Smooth muscle cell (in vitro differentiated cells): ENCODE measurements around the gene FCER1G. TPM values are rescaled to one million over a fixed set of nuclear protein-coding genes. Genes with fewer than 3 reads are reported as not detected.
A peak's percentile ranks its signal among the peaks of the same experiment; 100 is the strongest.

ENCODE experiments used
- DNase-seq: peaks from one replicate; lab custom pipeline; 2025; ENCODE audit not compliant: unreplicated experiment; lab: John Stamatoyannopoulos, UW
- H2AFZ ChIP-seq: fragments of 200-600 bp; sonication (generic); 2 replicates; pipeline ENCODE4 v1.6.0; 2016; ENCODE audit warnings: antibody characterized with exemption, low read depth, mild to moderate bottlenecking
- H3F3A ChIP-seq: fragments of 200-600 bp; sonication (generic); 2 replicates; pipeline ENCODE4 v1.6.0; 2017; ENCODE audit warnings: antibody characterized with exemption, low read depth
- H3K27ac ChIP-seq: fragments of 200-600 bp; sonication (generic); 2 replicates; pipeline ENCODE4 v1.5.1; 2016; ENCODE audit warnings: low read depth, mild to moderate bottlenecking
- H3K27me3 ChIP-seq: fragments of 200-600 bp; sonication (generic); 2 replicates; pipeline ENCODE4 v1.6.1; 2016; ENCODE audit warnings: low read depth, mild to moderate bottlenecking
- H3K36me3 ChIP-seq: fragments of 200-600 bp; sonication (generic); 2 replicates; pipeline ENCODE4 v1.5.1; 2016; ENCODE audit warnings: low read depth
- H3K4me1 ChIP-seq: fragments of 200-600 bp; sonication (generic); 2 replicates; pipeline ENCODE4 v1.5.1; 2016; ENCODE audit warnings: low read depth
- H3K4me2 ChIP-seq: fragments of 200-600 bp; sonication (generic); 2 replicates; pipeline ENCODE4 v1.6.0; 2016; ENCODE audit warnings: mild to moderate bottlenecking
- H3K4me3 ChIP-seq: fragments of 200-600 bp; sonication (generic); 2 replicates; pipeline ENCODE4 v1.5.1; 2016; ENCODE audit warnings: mild to moderate bottlenecking
- H3K79me2 ChIP-seq: fragments of 200-600 bp; sonication (generic); 2 replicates; pipeline ENCODE4 v1.6.0; 2016; ENCODE audit warnings: low read depth, mild to moderate bottlenecking
- H3K9ac ChIP-seq: fragments of 200-600 bp; sonication (generic); 2 replicates; pipeline ENCODE4 v1.6.0; 2016; ENCODE audit warnings: low read depth
- H3K9me3 ChIP-seq: fragments of 200-600 bp; sonication (generic); replicated peaks from 2 replicates; pipeline ENCODE4 v1.5.1; 2016; ENCODE audit warnings: low read depth
- H4K20me1 ChIP-seq: fragments of 200-600 bp; sonication (generic); 2 replicates; pipeline ENCODE4 v1.6.0; 2016; ENCODE audit warnings: low read depth
- CTCF ChIP-seq: fragments of 200-600 bp; sonication (generic); IDR thresholded peaks from 2 replicates; pipeline ENCODE4 v1.5.1; 2017; ENCODE audit warnings: borderline replicate concordance, mild to moderate bottlenecking, antibody characterized with exemption; ENCODE audit not compliant: insufficient read depth, poor library complexity, severe bottlenecking
- WGBS: methylation state at CpG from one replicate; pipeline ENCODE4 v1.1.7; 2016; ENCODE audit warnings: low lambda C conversion rate; 5-methylcytosine and 5-hydroxymethylcytosine counted together
- polyA plus RNA-seq: library from polyadenylated mRNA; unstranded; fragments of >200 nt; fragmentation: Nextera tagmentation; extraction: Ambion mirVana; gene quantifications from 2 replicates; pipeline ENCODE4 v1.2.1, GENCODE V29; 2016
- total RNA-seq: library from RNA; depleted of rRNA; stranded (reverse); fragments of >200 nt; gene quantifications from 2 replicates; pipeline ENCODE4 v1.2.3, GENCODE V29; 2014

The FCER1G gene
- total and polyA plus RNA-seq, 2 experiments from 2014 or later, result 0.78 TPM; not detected in 1

GRCh38 chr1:161168906-161169305 lies 46.2 kb upstream of the FCER1G start:
- TF ChIP-seq CTCF, result no peak
- peaks cover 10% of the 10 kb centered on the region for H3F3A ChIP-seq
- H3K4me1 ChIP-seq, result peaks cover 11% of the 10 kb centered on the region
- H2AFZ ChIP-seq, result no peak overlapping the region
- no peaks in the 10 kb centered on the region for H3K27me3 ChIP-seq
- H3K4me3 ChIP-seq, result no peak overlapping the region
- H3K9me3 ChIP-seq, result no peaks in the 10 kb centered on the region
- H3K27ac ChIP-seq, result no peak overlapping the region
- H3K9ac ChIP-seq, result no peak overlapping the region
- no peaks in the 10 kb centered on the region for H3K36me3 ChIP-seq
- H3K79me2 ChIP-seq, result no peaks in the 10 kb centered on the region
- H3K4me2 ChIP-seq, result no peak overlapping the region
- H4K20me1 ChIP-seq, result no peaks in the 10 kb centered on the region
- DNase-seq, result no peak
- WGBS, result 97% methylated on average over 9 of the region's 9 CpGs

GRCh38 chr1:161171191-161171590 lies 43.9 kb upstream of the FCER1G start:
- H3K4me1 ChIP-seq, result peaks cover 7% of the 10 kb centered on the region
- TF ChIP-seq CTCF, result peak; percentile 11
- H3K4me2 ChIP-seq, result no peak overlapping the region
- H3K36me3 ChIP-seq, result no peaks in the 10 kb centered on the region
- H2AFZ ChIP-seq, result no peak overlapping the region
- H3K79me2 ChIP-seq, result no peaks in the 10 kb centered on the region
- 89% methylated on average over 5 of the region's 5 CpGs for WGBS
- H3K9ac ChIP-seq, result no peak overlapping the region
- no peaks in the 10 kb centered on the region for H3K9me3 ChIP-seq
- no peak overlapping the region for H3K27ac ChIP-seq
- no peak for DNase-seq
- H3F3A ChIP-seq, result no peaks in the 10 kb centered on the region
- no peaks in the 10 kb centered on the region for H3K27me3 ChIP-seq
- no peaks in the 10 kb centered on the region for H4K20me1 ChIP-seq
- H3K4me3 ChIP-seq, result no peak overlapping the region

GRCh38 chr1:161171696-161172095 lies 43.4 kb upstream of the FCER1G start:
- WGBS, result 95% methylated on average over 12 of the region's 12 CpGs

More at GRCh38 chr1:161171696-161172095, 43.4 kb upstream of the FCER1G start:
- Histone ChIP-seq H3K9ac (no peak overlapping the region), H3K4me3 (no peak overlapping the region), H3K27ac (no peak overlapping the region), H3K36me3 (no peaks in the 10 kb centered on the region), H2AFZ (no peak overlapping the region), H3K27me3 (no peaks in the 10 kb centered on the region), H3K4me2 (no peak overlapping the region), H4K20me1 (no peaks in the 10 kb centered on the region), H3F3A (no peaks in the 10 kb centered on the region), H3K79me2 (peaks cover 5% of the 10 kb centered on the region), H3K9me3 (no peaks in the 10 kb centered on the region), H3K4me1 (peaks cover 12% of the 10 kb centered on the region)
- DNase-seq, result no peak
- no peak for TF ChIP-seq CTCF
